GM18951 (cell line): Measurements from ENCODE around the gene ANKFN1.
"Not testable (repeated sequence)": the region's sequence is repeated elsewhere in the genome, so short reads cannot be mapped to it uniquely, and the experiment has no call there.

Experiments used
- POLR2A ChIP-seq: IDR thresholded peaks from 4 replicates; pipeline ENCODE4 v1.6.1; 2011; ENCODE audit warnings: mild to moderate bottlenecking; ENCODE audit not compliant: insufficient read length, insufficient read depth; ENCODE audit errors: extremely low read depth
- in situ Hi-C: fragments of 300-500 bp; cut with MboI; formaldehyde crosslinking; loops from one replicate; pipeline ENCODE4 v1.12.0; 2022; ENCODE audit warnings: low sequenced_read_pairs, mixed read lengths, inconsistent platforms; ENCODE audit not compliant: unreplicated experiment

Gene ANKFN1

DNA sequence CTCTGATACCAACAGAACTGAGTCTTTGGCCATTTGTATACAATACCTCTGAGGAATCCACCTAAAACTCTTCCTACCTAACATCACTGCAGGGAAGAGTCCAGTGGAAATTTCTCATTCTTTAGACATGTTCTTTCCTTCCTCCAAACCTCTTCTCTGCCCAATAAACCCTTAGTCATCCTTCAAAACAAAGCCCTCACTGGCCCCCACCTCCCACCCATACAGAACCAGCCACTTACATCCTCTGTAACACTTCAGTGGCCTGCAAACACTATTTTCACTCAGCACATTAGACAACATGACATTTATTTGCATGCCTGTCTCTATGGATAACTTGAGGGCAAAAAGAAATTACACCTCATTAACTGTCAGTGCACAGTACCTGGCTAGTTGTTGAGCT lies 239.9 kb downstream of the ANKFN1 start:
- no peak for TF ChIP-seq POLR2A
- in situ Hi-C loops, result no loop called here

DNA sequence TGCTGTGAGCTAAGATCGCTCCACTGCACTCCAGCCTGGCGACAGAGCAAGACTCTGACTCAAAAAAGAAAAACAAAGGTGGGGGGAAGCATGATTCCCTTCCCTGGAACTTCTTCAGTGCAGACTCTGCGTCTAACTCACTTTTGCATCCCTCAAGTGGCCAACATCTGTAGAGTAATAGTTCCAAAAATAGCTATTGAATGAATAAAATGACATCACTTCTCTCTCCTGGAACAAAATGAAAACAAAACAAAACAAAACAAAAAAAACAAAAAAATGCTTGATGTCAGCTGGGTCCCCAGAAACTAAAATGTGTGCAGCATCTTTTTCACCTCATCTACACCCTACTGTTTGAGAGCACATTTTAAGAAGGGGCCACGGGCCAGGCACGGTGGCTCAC lies 242.5 kb downstream of the ANKFN1 start:
- no peak for TF ChIP-seq POLR2A
- in situ Hi-C loops, result no loop called here

DNA sequence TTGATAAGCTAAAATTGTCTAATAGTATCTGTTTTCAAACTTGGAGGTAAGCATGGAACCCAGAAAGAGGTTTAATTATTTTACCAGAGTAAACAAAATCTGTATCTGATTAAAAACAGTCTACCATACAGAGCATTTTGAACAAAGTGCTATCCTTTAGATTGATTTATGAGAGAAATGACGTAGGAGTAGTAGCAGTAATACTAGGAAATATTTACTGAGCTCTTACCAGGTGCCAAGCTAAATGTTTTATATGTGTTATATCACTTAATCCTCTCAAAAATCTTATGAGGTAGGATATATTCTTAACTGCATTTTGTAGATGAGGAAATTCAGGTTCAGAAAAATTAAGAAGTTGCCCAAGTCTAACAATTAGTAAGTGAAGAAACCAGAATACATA lies 253.8 kb downstream of the ANKFN1 start:
- in situ Hi-C loops, result no loop called here
- TF ChIP-seq POLR2A, result no peak

DNA sequence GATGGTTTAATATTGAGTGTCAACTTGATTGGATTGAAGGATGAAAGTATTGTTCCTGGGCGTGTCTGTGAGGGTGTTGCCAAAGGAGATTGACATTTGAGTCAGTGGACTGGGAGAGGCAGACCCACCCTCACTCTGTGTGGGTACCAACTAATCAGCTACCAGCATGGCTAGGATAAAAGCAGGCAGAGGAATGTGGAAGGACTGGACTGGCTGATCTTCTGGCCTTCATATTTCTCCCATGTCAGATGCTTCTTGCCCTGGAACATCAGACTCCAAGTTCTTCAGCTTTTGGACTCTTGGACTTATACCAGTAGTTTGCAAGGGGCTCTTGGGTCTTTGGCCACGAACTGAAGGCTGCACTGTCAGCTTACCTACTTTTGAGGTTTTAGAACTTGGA lies 259.1 kb downstream of the ANKFN1 start:
- in situ Hi-C loops, result not testable (repeated sequence)

DNA sequence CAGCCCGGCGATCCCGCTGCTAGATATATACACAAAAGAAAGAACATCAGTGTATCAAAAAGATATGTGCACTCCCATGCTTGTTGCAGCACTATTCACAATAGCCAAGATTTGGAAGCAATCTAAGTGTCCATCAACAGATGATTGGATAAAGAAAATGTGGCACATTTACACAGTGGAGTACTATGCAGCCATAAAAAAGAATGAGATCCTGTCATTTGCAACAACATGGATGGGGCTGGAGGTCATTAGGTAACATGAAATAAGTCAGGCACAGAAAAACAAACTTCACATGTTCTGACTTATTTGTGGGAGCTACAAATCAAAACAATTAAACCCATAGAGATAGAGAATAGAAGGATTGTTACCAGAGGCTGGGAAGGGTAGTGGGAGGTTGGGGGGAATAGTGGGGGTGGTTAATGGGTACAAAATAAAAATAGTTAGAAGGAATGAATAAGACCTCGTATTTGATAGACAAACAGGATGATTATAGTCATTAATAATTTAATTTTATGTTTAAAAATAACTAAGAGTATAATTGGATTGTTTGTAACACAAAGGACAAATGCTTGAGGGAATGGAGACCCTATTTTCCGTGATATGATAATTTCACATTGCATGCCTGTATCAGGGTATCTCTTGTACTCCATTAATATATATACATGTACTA lies 263.5 kb downstream of the ANKFN1 start:
- in situ Hi-C loops, result no loop called here
- TF ChIP-seq POLR2A, result no peak

DNA sequence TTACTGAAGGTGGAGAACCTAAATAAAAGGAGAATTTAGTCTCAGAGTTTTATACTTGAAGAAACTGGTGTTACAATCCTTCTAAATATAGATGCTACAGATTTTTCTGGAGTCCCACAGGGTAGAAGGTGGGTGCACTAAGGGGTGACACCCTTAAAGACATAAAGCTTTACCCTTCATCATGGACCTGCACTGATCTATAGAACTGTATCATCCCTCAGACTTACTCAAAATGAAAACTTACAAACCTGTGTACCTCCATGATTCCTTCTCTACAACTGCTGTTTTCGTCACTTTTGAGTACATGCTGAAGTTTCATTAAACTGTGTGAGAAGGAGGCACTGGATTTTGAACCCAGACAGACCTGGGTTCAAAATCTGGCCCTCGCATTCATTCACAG lies 270.7 kb downstream of the ANKFN1 start:
- in situ Hi-C loops, result no loop called here
- TF ChIP-seq POLR2A, result no peak

DNA sequence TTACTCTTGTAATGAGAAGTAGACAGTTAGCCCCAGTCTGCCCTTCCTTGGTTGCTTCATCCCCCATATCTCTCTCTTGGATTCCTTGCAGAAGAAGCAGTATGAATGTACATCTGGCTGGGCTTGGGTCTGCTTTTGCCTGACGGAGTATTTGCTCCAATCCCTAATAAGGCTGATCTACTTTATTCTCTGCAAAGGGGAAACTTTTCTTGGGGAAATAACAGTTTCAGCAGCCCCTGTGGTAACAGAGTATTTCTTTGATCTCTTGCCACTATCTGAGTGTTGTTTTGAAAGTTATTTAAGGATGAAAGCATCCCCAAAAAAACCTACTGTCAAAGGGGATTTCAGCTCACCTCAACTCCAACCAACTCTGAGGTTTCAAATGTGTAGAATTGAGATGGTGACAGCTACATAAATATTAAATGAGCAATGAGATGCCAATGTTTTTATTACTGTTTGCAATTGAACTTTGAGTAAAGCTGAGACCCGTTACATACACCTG lies 271.3 kb downstream of the ANKFN1 start:
- in situ Hi-C loops, result no loop called here
- TF ChIP-seq POLR2A, result no peak

DNA sequence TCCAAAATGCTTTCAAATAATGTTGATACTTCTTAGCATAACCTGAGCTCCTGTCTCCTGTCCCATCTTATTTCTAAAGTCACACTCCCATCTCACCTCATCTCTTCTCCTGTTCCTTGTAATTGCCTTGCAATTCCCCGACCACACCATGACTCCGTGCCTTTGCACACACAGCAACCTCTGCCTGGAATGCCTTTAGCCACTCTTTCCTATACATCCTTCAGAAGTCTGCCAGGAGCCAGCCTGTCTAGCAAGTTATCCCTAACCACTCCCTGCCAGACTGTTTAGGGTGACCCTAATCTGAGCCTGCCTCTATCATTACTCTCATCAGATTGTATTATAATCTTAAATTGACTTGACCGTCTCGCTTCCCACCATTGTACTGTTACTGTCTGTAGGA lies 272.2 kb downstream of the ANKFN1 start:
- in situ Hi-C loops, result no loop called here
- TF ChIP-seq POLR2A, result no peak

DNA sequence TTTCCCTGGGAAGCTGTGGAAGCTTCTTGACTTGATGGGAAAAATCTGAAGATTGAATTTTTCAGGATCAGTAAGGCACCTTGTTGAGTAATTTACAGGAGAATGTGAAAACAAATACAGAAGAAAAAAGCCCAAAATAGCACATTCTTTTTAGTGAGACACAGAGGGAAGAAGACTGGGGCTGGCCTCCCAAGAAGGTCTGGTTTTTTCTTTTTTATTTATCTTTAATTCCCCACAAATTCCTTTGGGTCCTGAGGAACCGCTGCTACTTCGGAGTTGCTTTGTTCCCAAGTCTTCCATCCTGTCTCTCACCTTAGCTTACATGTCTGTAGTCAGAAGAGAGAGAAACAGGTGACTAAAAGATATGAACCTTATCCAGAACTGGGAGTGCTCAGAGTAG lies 273.6 kb downstream of the ANKFN1 start:
- no peak for TF ChIP-seq POLR2A
- in situ Hi-C loops, result no loop called here

DNA sequence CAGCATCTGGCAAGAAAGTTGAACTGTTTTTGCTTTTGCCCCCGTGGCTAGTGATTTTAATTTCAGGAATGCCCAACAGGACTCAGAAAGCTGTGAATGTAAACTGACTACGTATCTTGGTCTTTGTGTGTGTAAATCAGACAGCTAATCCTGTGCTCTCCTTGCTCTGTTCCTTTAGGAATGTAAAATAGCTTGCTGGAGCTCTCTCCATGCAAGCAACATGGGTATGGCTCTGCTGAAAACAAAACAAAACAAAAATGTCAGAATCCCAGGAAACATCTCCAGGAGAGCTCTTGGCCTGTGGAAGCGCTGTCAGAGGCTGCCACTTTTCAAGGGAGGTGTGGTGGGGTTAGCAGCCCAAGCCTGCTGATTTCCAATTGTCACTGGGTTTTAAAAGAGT lies 278.5 kb downstream of the ANKFN1 start:
- in situ Hi-C loops, result no loop called here
- no peak for TF ChIP-seq POLR2A

DNA sequence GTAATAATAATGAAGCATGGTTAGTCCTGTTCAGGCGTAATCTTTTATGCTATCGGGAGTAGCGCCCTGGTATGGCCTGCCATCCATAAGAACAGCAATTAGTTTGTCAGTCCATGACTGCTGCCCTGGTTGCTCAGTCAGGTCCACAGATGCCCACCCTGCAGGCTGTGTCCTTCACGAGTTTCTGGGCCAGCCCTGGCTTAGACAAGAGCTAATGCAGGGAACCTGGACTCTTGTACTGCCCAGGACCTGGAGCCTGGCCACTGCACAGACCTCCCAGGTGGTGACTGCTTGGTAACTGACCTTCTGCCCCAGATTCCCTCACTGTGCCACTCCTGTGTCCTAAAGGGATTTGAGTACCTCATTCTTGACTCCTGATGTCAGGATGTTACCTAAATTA lies 279.2 kb downstream of the ANKFN1 start:
- no peak for TF ChIP-seq POLR2A
- in situ Hi-C loops, result no loop called here

DNA sequence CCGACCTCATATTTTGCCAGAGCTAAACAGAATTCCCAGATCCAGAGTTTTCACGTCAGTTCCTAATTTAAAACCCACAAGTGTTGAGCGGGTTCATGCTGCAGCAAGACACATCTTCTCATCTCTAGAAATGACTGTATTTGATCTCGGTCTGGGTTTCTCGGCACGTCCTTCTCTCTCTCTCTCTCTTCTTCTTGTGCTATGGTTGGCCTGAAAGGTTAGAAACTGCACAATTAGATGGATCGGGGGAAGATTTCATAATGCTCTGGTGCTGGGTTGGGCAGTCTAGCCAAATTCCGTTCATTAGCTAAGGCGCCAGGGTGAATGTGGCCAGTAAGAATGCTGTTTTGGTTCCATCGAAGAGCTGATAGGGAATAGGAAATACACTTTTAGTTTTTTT lies 281.3 kb downstream of the ANKFN1 start:
- in situ Hi-C loops, result no loop called here
- TF ChIP-seq POLR2A, result no peak

DNA sequence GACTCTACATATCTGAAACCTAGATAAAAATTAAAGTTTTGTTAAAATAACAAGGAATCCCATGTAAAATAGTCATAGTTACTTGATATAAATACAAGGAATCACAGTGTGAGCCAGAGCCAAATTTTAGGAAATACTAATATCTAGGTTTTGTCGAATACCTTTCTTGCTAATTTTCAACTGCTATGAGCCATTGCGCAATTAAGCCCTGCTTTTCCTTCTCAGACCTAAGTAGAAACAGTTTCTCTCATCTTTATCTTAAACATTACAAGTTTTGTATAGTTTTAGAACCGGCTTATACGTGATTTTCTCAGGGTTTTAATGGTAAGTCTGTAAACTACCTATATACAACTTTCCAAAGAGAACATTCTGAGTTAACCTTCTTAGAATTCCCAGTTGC lies 282.9 kb downstream of the ANKFN1 start:
- TF ChIP-seq POLR2A, result no peak
- in situ Hi-C loops, result no loop called here

DNA sequence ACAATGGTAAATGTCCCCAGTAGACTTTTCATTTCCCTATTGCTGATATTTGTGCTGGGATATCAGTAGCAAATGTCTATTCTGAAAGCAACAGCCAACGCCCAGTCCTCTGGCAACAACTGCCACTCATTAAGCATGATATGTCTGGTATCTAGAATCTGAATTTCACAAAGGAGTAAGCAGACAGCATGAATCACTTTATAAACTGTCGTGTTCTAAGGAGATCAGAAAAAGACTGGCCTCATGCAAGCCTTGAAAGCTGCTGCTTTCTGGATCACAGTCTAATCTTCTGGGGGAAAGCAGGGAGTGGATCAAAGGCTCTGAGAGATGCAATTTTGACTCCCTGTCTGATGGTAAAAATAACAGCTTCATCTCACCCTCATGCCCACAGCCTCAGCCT lies 287.1 kb downstream of the ANKFN1 start:
- no peak for TF ChIP-seq POLR2A
- in situ Hi-C loops, result no loop called here

DNA sequence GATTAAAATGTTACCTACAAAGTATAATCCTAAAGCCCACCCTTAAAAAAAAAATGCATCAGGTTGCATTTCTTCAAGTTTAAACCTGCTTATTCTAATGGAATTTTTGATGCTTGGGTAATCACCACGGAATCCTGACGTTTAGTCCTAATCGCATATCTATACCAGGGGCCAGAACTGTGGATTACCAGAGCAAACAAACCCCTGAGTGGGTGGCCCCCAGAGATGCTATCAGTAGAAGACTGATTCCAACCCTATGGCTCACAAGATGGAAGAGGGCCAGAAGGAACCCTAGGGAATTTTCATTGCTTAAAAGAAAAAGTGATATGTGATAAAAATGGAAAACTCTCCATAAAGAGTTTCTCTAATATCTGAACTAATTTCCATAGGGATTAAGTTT lies 288.0 kb downstream of the ANKFN1 start:
- TF ChIP-seq POLR2A, result no peak
- in situ Hi-C loops, result no loop called here

DNA sequence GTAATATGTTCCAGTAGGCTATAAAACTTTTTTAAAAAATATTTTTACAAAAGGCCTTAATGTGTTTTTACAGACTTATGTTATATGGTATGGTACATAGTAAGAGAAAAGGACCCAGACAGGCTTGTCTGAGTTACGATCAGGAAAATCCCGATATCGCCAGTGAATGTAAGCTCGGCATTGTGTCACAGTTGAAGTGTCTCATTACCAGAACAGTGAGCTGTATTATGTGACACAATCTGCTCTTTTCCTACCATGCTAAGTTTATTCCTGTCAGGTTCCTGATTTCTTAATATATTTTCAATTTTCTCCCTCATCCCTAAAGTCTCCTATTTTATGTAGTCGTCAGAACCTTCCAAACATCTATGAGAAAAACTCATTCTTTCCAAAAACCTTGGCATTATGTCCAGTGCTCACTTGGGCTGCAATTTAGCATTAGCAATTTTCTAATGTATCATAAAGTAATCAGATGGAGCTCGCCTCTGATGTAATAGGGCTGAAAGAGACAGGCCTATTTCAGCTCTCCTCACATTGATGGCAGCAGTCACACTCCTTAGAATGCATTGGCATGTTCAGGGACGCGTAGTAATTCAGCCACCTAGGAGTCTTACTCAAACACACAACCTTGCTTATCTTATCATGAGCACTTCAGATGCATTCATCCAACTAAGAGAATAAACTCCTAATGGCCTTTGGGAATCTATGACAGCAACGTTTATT lies 292.6 kb downstream of the ANKFN1 start:
- no peak for TF ChIP-seq POLR2A
- in situ Hi-C loops, result no loop called here
